Vagina (tissue), 2 donors: Measurements from ENCODE around the gene EPS8L3. TPM values are rescaled to one million over a fixed set of nuclear protein-coding genes. Genes with fewer than 3 reads are reported as not detected.

Experiments used
- DNase-seq, 2 donors: peaks; one replicate each; pipeline ENCODE4 v3.0.0-alpha.2; 2017; ENCODE audit errors: extremely low spot score in 2 of 2
- H3K27ac ChIP-seq: fragments of 200-600 bp; sonication (generic); one replicate; pipeline ENCODE4 v1.5.1; 2019
- H3K27me3 ChIP-seq: fragments of 200-600 bp; sonication (generic); one replicate; pipeline ENCODE4 v1.5.1; 2019
- H3K36me3 ChIP-seq, 2 donors: fragments of 200-600 bp; sonication (generic); one replicate each; pipeline ENCODE4 v1.5.1; 2017 to 2019
- H3K4me1 ChIP-seq: fragments of 200-600 bp; sonication (generic); one replicate; pipeline ENCODE4 v1.5.1; 2019
- H3K4me3 ChIP-seq, 2 donors: fragments of 200-600 bp; sonication (generic); 1 replicate in 1 of 2; 2 replicates in 1 of 2; pipeline ENCODE4 v1.5.1; 2016 to 2019
- H3K9me3 ChIP-seq: fragments of 200-600 bp; sonication (generic); one replicate; pipeline ENCODE4 v1.5.1; 2019
- POLR2A ChIP-seq, 2 donors: fragments of 450-650 bp; IDR thresholded peaks; one replicate each; pipeline ENCODE4 v1.6.1; 2017; ENCODE audit warnings: antibody characterized with exemption in 2 of 2, mild to moderate bottlenecking in 2 of 2, moderate library complexity in 2 of 2
- POLR2AphosphoS5 ChIP-seq, 2 donors: sonication (generic); formaldehyde crosslinking; IDR thresholded peaks; one replicate each; pipeline ENCODE4 v1.9.0; 2017; ENCODE audit warnings: antibody characterized with exemption in 2 of 2, mild to moderate bottlenecking in 2 of 2, low read depth in 1 of 2; ENCODE audit not compliant: insufficient read depth in 1 of 2
- intact Hi-C: fragments of 100-400 bp; cut with DNase I; formaldehyde crosslinking; loops from one replicate; pipeline ENCODE4 v1.15.1; 2023
- total RNA-seq: library from RNA; depleted of rRNA; stranded (reverse); fragments of >200 nt; gene quantifications from one replicate; pipeline ENCODE4 v1.2.3, GENCODE V29; 2016
- TF ChIP-seq, protein P1 (sequence below), 3 experiments: fragments of 450-650 bp in 2 of 3; fragments of 200-600 bp in 1 of 3; sonication (generic) in 1 of 3; IDR thresholded peaks; one replicate each; pipeline ENCODE4 v1.5.1; 2017 to 2019; ENCODE audit warnings: antibody characterized with exemption in 3 of 3, mild to moderate bottlenecking in 2 of 3, moderate library complexity in 2 of 3

Gene EPS8L3
- total RNA-seq, 1 donor from 2014 or later: not detected

DNA sequence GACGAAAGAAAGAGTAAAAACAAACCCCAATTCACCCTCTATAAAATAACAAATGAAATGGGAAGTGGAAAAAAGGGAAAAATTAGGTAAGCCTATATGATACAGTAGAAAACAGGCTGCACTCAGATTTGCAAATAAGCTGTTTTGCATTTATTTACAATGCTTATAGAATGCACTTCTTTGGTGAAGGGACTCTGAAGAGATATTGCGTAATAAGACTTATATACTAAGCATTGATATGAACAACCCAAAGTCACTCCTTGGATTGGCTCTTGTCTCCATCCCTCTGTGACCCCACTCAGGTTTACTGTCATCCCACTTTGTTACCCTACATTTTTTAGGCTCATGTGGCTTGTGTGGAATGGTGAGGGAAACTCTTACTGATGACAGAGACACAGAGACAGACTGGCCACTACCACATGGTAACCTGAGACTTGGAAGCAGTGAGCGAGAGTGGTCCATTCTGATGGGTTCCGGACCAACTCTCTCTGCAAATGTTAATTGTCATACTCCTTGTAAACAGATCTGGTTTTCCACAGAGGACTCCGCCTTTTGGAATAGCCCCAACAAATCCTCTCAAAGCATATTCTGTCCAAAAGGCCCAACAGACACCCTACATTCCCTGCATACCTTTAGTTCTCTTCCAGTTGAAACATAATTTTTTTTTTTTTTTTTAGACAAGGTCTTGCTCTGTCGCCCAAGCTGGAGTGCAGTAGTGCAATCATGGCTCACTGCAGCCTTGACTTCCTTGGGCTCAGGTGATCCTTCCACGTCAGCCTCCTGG is 40.6 kb downstream of the EPS8L3 start:
- DNase-seq: no peak
- H3K4me1 ChIP-seq: no peaks in the 10 kb centered on the region
- intact Hi-C loops: no loop called here
- no peaks in the 10 kb centered on the region for H3K9me3 ChIP-seq
- H3K4me3 ChIP-seq: no peak overlapping the region
- H3K27me3 ChIP-seq: no peaks in the 10 kb centered on the region
- TF ChIP-seq POLR2A (IDR thresholded peaks at IDR 0.05): no peak
- TF ChIP-seq, protein P1, sequence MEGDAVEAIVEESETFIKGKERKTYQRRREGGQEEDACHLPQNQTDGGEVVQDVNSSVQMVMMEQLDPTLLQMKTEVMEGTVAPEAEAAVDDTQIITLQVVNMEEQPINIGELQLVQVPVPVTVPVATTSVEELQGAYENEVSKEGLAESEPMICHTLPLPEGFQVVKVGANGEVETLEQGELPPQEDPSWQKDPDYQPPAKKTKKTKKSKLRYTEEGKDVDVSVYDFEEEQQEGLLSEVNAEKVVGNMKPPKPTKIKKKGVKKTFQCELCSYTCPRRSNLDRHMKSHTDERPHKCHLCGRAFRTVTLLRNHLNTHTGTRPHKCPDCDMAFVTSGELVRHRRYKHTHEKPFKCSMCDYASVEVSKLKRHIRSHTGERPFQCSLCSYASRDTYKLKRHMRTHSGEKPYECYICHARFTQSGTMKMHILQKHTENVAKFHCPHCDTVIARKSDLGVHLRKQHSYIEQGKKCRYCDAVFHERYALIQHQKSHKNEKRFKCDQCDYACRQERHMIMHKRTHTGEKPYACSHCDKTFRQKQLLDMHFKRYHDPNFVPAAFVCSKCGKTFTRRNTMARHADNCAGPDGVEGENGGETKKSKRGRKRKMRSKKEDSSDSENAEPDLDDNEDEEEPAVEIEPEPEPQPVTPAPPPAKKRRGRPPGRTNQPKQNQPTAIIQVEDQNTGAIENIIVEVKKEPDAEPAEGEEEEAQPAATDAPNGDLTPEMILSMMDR (IDR thresholded peaks at IDR 0.05): no peak
- TF ChIP-seq POLR2AphosphoS5 (IDR thresholded peaks at IDR 0.05; ENCODE audit: insufficient read depth in 1 of 2, low read depth in 1 of 2): no peak
- H3K27ac ChIP-seq: no peak overlapping the region
- H3K36me3 ChIP-seq: no peaks in the 10 kb centered on the region

- no peak for DNase-seq
- no peaks in the 10 kb centered on the region for H3K9me3 ChIP-seq
- intact Hi-C loops: no loop called here
- no peaks in the 10 kb centered on the region for H3K36me3 ChIP-seq
- peaks cover 7% of the 10 kb centered on the region for H3K4me1 ChIP-seq
- no peak overlapping the region for H3K4me3 ChIP-seq
- H3K27ac ChIP-seq: no peak overlapping the region
- no peak for TF ChIP-seq POLR2AphosphoS5 (IDR thresholded peaks at IDR 0.05; ENCODE audit: insufficient read depth in 1 of 2, low read depth in 1 of 2)
- no peak for TF ChIP-seq POLR2A (IDR thresholded peaks at IDR 0.05)
- TF ChIP-seq, protein P1 (IDR thresholded peaks at IDR 0.05): no peak
- H3K27me3 ChIP-seq: no peaks in the 10 kb centered on the region
Measured at GRCh38 chr1:109721971-109722370, 41.8 kb downstream of the EPS8L3 start.

- Histone ChIP-seq H3K27me3 (no peaks in the 10 kb centered on the region), H3K4me1 (peaks cover 17% of the 10 kb centered on the region), H3K4me3 (no peak overlapping the region), H3K36me3 (no peaks in the 10 kb centered on the region), H3K27ac (no peak overlapping the region), H3K9me3 (no peaks in the 10 kb centered on the region)
- intact Hi-C loops: no loop called here
- TF ChIP-seq, protein P1 (IDR thresholded peaks at IDR 0.05): no peak
- TF ChIP-seq POLR2A (IDR thresholded peaks at IDR 0.05) (no peak), POLR2AphosphoS5 (IDR thresholded peaks at IDR 0.05; ENCODE audit: insufficient read depth in 1 of 2, low read depth in 1 of 2) (no peak)
- no peak for DNase-seq
Measured at GRCh38 chr1:109721042-109721441, 42.7 kb downstream of the EPS8L3 start.

DNA sequence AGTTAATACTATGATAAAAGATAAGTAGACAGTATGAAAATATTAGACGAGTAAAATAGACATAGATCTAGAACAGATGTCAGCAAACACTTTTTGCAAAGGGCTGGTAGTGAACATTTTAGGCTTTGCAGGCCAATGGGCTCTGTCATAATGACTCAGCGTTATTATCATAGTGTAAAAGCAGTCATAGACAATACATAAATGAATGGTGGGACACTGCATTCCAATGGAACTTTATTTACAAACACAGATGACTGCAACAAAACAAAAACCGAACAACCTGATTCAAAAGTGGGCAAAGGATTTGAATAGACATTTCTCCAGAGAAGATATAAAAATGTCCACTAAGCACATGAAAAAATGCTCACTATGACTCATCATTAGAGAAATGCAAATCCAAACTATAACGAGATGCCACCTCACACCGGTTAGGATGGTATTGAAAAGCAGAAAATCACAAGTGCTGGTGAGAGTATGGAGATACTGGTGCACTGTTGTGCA is 44.3 kb downstream of the EPS8L3 start:
- DNase-seq: no peak
- no peaks in the 10 kb centered on the region for H3K36me3 ChIP-seq
- no peak overlapping the region for H3K27ac ChIP-seq
- intact Hi-C loops: no loop called here
- no peaks in the 10 kb centered on the region for H3K9me3 ChIP-seq
- no peak overlapping the region for H3K4me3 ChIP-seq
- peaks cover 20% of the 10 kb centered on the region for H3K4me1 ChIP-seq
- no peaks in the 10 kb centered on the region for H3K27me3 ChIP-seq
- TF ChIP-seq, protein P1 (IDR thresholded peaks at IDR 0.05): no peak
- no peak for TF ChIP-seq POLR2AphosphoS5 (IDR thresholded peaks at IDR 0.05; ENCODE audit: insufficient read depth in 1 of 2, low read depth in 1 of 2)
- TF ChIP-seq POLR2A (IDR thresholded peaks at IDR 0.05): no peak

GRCh38 chr1:109718495-109718894 is 45.2 kb downstream of the EPS8L3 start:
- DNase-seq: no peak

More at GRCh38 chr1:109718495-109718894, 45.2 kb downstream of the EPS8L3 start:
- Histone ChIP-seq H3K4me1 (peaks cover 20% of the 10 kb centered on the region), H3K27me3 (no peaks in the 10 kb centered on the region), H3K27ac (no peak overlapping the region), H3K9me3 (no peaks in the 10 kb centered on the region), H3K36me3 (no peaks in the 10 kb centered on the region), H3K4me3 (no peak overlapping the region)
- intact Hi-C loops: no loop called here
- TF ChIP-seq POLR2AphosphoS5 (IDR thresholded peaks at IDR 0.05; ENCODE audit: insufficient read depth in 1 of 2, low read depth in 1 of 2): no peak
- TF ChIP-seq, protein P1 (IDR thresholded peaks at IDR 0.05): no peak
- TF ChIP-seq POLR2A (IDR thresholded peaks at IDR 0.05): no peak
